Loucy (cell line): ENCODE results near the gene RITA1.
"Not testable (repeated sequence)": the region's sequence is repeated elsewhere in the genome, so short reads cannot be mapped to it uniquely, and the experiment has no call there.

Source experiments
- H2AFZ ChIP-seq: fragments of 200-600 bp; sonication (generic); 2 replicates; pipeline ENCODE4 v1.6.0; 2016; ENCODE audit warnings: antibody characterized with exemption, mild to moderate bottlenecking, low read length, moderate library complexity
- H3F3A ChIP-seq: fragments of 200-600 bp; 2 replicates; pipeline ENCODE4 v1.6.0; 2016; ENCODE audit warnings: antibody characterized with exemption, low read depth, mild to moderate bottlenecking
- H3K27me3 ChIP-seq: fragments of 200-600 bp; sonication (generic); 2 replicates; pipeline ENCODE4 v1.6.1; 2014; ENCODE audit warnings: low read length, mild to moderate bottlenecking; ENCODE audit not compliant: insufficient read depth, poor library complexity, severe bottlenecking
- H3K36me3 ChIP-seq: fragments of 200-600 bp; sonication (generic); 2 replicates; pipeline ENCODE4 v1.6.1; 2016; ENCODE audit warnings: low read length; ENCODE audit not compliant: insufficient read depth
- H3K4me1 ChIP-seq: fragments of 200-600 bp; sonication (generic); 2 replicates; pipeline ENCODE4 v1.5.1; 2014; ENCODE audit warnings: low read length, mild to moderate bottlenecking; ENCODE audit not compliant: insufficient read depth, poor library complexity, severe bottlenecking
- H3K4me2 ChIP-seq: fragments of 200-600 bp; sonication (generic); 2 replicates; pipeline ENCODE4 v1.6.0; 2014; ENCODE audit warnings: antibody characterized with exemption, low read length, low read depth, mild to moderate bottlenecking; ENCODE audit not compliant: poor library complexity, severe bottlenecking
- H3K4me3 ChIP-seq: fragments of 200-600 bp; sonication (generic); 2 replicates; pipeline ENCODE4 v1.5.1; 2014; ENCODE audit warnings: low read length, mild to moderate bottlenecking, mixed read lengths; ENCODE audit not compliant: poor library complexity, severe bottlenecking
- H3K79me2 ChIP-seq: fragments of 200-600 bp; sonication (generic); 2 replicates; pipeline ENCODE4 v1.6.1; 2014; ENCODE audit warnings: low read length; ENCODE audit not compliant: insufficient read depth
- H3K9ac ChIP-seq: fragments of 200-600 bp; sonication (generic); 2 replicates; pipeline ENCODE4 v1.6.0; 2014; ENCODE audit warnings: mild to moderate bottlenecking, low read depth, low read length, moderate library complexity; ENCODE audit not compliant: poor library complexity, severe bottlenecking
- H3K9me2 ChIP-seq: fragments of 200-600 bp; sonication (generic); replicated peaks from 2 replicates; pipeline ENCODE4 v1.6.1; 2016; ENCODE audit warnings: low read depth, low read length, mixed read lengths
- H3K9me3 ChIP-seq: fragments of 200-600 bp; sonication (generic); 2 replicates; pipeline ENCODE4 v1.6.1; 2014; ENCODE audit warnings: mild to moderate bottlenecking, antibody characterized with exemption, low read length, low read depth; ENCODE audit not compliant: insufficient read depth
- H4K20me1 ChIP-seq: fragments of 200-600 bp; sonication (generic); 2 replicates; pipeline ENCODE4 v1.6.0; 2014; ENCODE audit warnings: antibody characterized with exemption, low read length, mild to moderate bottlenecking; ENCODE audit not compliant: insufficient read depth, poor library complexity, severe bottlenecking
- CTCF ChIP-seq: fragments of 200-600 bp; sonication (generic); conservative IDR thresholded peaks from 2 replicates; pipeline ENCODE4 v1.5.1; 2014; ENCODE audit warnings: mild to moderate bottlenecking, antibody characterized with exemption, low read length
- EZH2phosphoT487 ChIP-seq: fragments of 200-600 bp; IDR thresholded peaks from 2 replicates; pipeline ENCODE4 v1.6.1; 2018; ENCODE audit warnings: antibody characterized with exemption, mild to moderate bottlenecking, moderate library complexity, borderline replicate concordance

The RITA1 gene

GRCh38 chr12:113203852-113204760, 18.6 kb downstream of the RITA1 start:
- no peak overlapping the region for H3K9ac ChIP-seq
- H3K27me3 ChIP-seq: no peaks in the 10 kb centered on the region
- H4K20me1 ChIP-seq: no peaks in the 10 kb centered on the region
- TF ChIP-seq EZH2phosphoT487 (no peak), CTCF (no peak)
- H3K79me2 ChIP-seq: no peaks in the 10 kb centered on the region
- no peak overlapping the region for H3K4me2 ChIP-seq
- H3K4me1 ChIP-seq: peaks cover 33% of the 10 kb centered on the region
- H3K36me3 ChIP-seq: no peaks in the 10 kb centered on the region
- H2AFZ ChIP-seq: peak overlapping the region; percentile 51
- no peaks in the 10 kb centered on the region for H3K9me3 ChIP-seq
- peaks cover 8% of the 10 kb centered on the region for H3F3A ChIP-seq
- no peaks in the 10 kb centered on the region for H3K9me2 ChIP-seq
- no peak overlapping the region for H3K4me3 ChIP-seq

DNA sequence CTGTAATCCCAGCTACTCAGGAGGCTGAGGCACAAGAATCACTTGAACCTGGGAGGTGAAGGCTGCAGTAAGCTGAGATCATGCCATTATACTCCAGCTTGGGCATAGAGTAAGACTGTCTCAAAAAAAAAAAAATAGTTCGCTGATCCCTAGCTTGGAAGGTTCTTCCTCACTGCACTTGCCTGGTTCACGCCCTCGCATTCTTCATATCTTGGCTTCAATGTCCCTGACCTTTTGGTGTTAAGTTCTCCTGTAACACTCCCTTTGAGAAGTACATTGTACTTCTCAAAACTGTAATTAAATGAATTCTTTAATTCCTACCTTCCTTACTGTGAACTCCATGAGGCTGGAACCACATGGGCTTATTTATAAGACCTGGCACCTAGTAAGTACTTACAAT, 19.3 kb downstream of the RITA1 start:
- peaks cover 12% of the 10 kb centered on the region for H3F3A ChIP-seq
- no peaks in the 10 kb centered on the region for H3K9me2 ChIP-seq
- H4K20me1 ChIP-seq: no peaks in the 10 kb centered on the region
- H3K4me3 ChIP-seq: no peak overlapping the region
- H3K9me3 ChIP-seq: no peaks in the 10 kb centered on the region
- no peaks in the 10 kb centered on the region for H3K79me2 ChIP-seq
- TF ChIP-seq CTCF (no peak), EZH2phosphoT487 (no peak)
- no peaks in the 10 kb centered on the region for H3K27me3 ChIP-seq
- no peak overlapping the region for H3K4me2 ChIP-seq
- no peak overlapping the region for H3K9ac ChIP-seq
- H3K4me1 ChIP-seq: peaks cover 40% of the 10 kb centered on the region
- H3K36me3 ChIP-seq: no peaks in the 10 kb centered on the region
- H2AFZ ChIP-seq: no peak overlapping the region

GRCh38 chr12:113206802-113207201, 21.3 kb downstream of the RITA1 start:
- Histone ChIP-seq H3F3A (peaks cover 12% of the 10 kb centered on the region), H3K9ac (peak overlapping the region; percentile 75)
- H4K20me1 ChIP-seq: not testable (repeated sequence)

DNA sequence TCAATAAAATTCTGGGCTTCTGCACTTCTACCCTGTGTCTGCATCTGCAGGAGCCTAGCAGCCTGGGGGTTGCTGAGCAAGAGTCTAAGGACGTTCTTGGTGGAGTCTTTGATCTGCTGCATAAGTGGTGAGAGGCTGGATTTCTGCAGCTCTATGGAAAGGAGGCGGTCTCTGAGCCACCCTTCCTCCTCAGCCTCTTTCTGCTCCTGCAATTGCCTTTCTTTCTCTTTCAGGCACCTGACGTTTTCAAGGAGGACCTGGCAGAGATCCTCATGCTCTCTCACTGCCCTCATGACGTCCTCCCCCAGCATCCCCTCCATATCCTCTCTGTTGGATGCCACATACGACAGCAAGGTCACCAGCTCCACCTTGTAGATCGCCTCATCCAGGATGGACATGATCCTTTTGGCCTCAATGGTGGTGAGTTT, 22.1 kb downstream of the RITA1 start:
- no peaks in the 10 kb centered on the region for H3K9me2 ChIP-seq
- H3K9me3 ChIP-seq: no peaks in the 10 kb centered on the region
- H3K4me3 ChIP-seq: peak overlapping the region; percentile 71
- H2AFZ ChIP-seq: no peak overlapping the region
- peak overlapping the region; percentile 75 for H3K9ac ChIP-seq
- no peaks in the 10 kb centered on the region for H3K27me3 ChIP-seq
- peak overlapping the region; percentile 88 for H3K4me2 ChIP-seq
- H3F3A ChIP-seq: peaks cover 12% of the 10 kb centered on the region
- no peaks in the 10 kb centered on the region for H4K20me1 ChIP-seq
- no peaks in the 10 kb centered on the region for H3K36me3 ChIP-seq
- TF ChIP-seq CTCF: no peak
- TF ChIP-seq EZH2phosphoT487: no peak
- H3K4me1 ChIP-seq: peaks cover 59% of the 10 kb centered on the region
- H3K79me2 ChIP-seq: peaks cover 5% of the 10 kb centered on the region; the same call in 1 of the 2 replicates

More at GRCh38 chr12:113206802-113207201, 21.3 kb downstream of the RITA1 start:
- Histone ChIP-seq H3K4me2 (peak overlapping the region; percentile 88), H3K4me1 (peaks cover 59% of the 10 kb centered on the region)
- not testable (repeated sequence) for H3K79me2 ChIP-seq, H3K9me3 ChIP-seq, H3K9me2 ChIP-seq, H3K36me3 ChIP-seq, H3K27me3 ChIP-seq, H3K4me3 ChIP-seq, H2AFZ ChIP-seq
